Neural cell (in vitro differentiated cells): Measurements from ENCODE around the gene SETD1A. TPM values are rescaled to one million over a fixed set of nuclear protein-coding genes. Genes with fewer than 3 reads are reported as not detected.

Experiments
- H2AFZ ChIP-seq: fragments of 200-600, 300-800 bp; sonication (generic), shearing (Covaris generic); 2 replicates; pipeline ENCODE4 v1.6.0; 2014; ENCODE audit warnings: low read depth, mild to moderate bottlenecking, antibody characterized with exemption, low read length, moderate library complexity
- H3F3A ChIP-seq: fragments of 200-600 bp; shearing (Covaris generic); 2 replicates; pipeline ENCODE4 v1.6.1; 2016; ENCODE audit warnings: mild to moderate bottlenecking, moderate library complexity, mixed read lengths, antibody characterized with exemption, low read length; ENCODE audit not compliant: insufficient read depth, poor library complexity, severe bottlenecking
- H3K27ac ChIP-seq: fragments of 200-600, 300-800 bp; sonication (generic), shearing (Covaris generic); 2 replicates; pipeline ENCODE4 v1.5.1; 2014; ENCODE audit warnings: mild to moderate bottlenecking, low read length, moderate library complexity
- H3K27me3 ChIP-seq: fragments of 300-800, 200-600 bp; sonication (generic), shearing (Covaris generic); 2 replicates; pipeline ENCODE4 v1.6.0; 2014; ENCODE audit warnings: mild to moderate bottlenecking, low read depth, low read length, moderate library complexity; ENCODE audit not compliant: insufficient read depth
- H3K36me3 ChIP-seq: fragments of 300-800, 200-600 bp; sonication (generic), shearing (Covaris generic); 2 replicates; pipeline ENCODE4 v1.5.1; 2014; ENCODE audit warnings: mild to moderate bottlenecking, antibody characterized with exemption, low read length, moderate library complexity; ENCODE audit not compliant: insufficient read depth
- H3K4me2 ChIP-seq: fragments of 300-800, 200-600 bp; sonication (generic), shearing (Covaris generic); 2 replicates; pipeline ENCODE4 v1.6.0; 2014; ENCODE audit warnings: mild to moderate bottlenecking, low read length
- H3K4me3 ChIP-seq: fragments of 300-800, 200-600 bp; sonication (generic), shearing (Covaris generic); 2 replicates; pipeline ENCODE4 v1.5.1; 2014; ENCODE audit warnings: mild to moderate bottlenecking, low read length, moderate library complexity
- H3K79me2 ChIP-seq: fragments of 200-600 bp; shearing (Covaris generic); replicated peaks from 2 replicates; pipeline ENCODE4 v1.6.0; 2014; ENCODE audit warnings: mild to moderate bottlenecking, low read length, moderate library complexity; ENCODE audit not compliant: insufficient read depth
- H3K9ac ChIP-seq: fragments of 300-800, 200-600 bp; sonication (generic), shearing (Covaris generic); 2 replicates; pipeline ENCODE4 v1.6.1; 2016; ENCODE audit warnings: mild to moderate bottlenecking, low read length, mixed read lengths
- H3K9me2 ChIP-seq: fragments of 200-600 bp; shearing (Covaris generic); 2 replicates; pipeline ENCODE4 v1.6.1; 2016; ENCODE audit warnings: mild to moderate bottlenecking, low read length, mixed read lengths; ENCODE audit not compliant: insufficient read depth
- H3K9me3 ChIP-seq: fragments of 200-600, 300-800 bp; sonication (generic), shearing (Covaris generic); 2 replicates; pipeline ENCODE4 v1.6.1; 2016; ENCODE audit warnings: mild to moderate bottlenecking, mixed run types, low read length, moderate library complexity, mixed read lengths
- H4K20me1 ChIP-seq: fragments of 200-600 bp; shearing (Covaris generic); 2 replicates; pipeline ENCODE4 v1.6.1; 2016; ENCODE audit warnings: mild to moderate bottlenecking, mixed run types; ENCODE audit not compliant: insufficient read depth
- EP300 ChIP-seq: fragments of 450-650 bp; conservative IDR thresholded peaks from 2 replicates; pipeline ENCODE4 v1.6.1; 2014; ENCODE audit warnings: antibody characterized with exemption, mild to moderate bottlenecking, moderate library complexity; ENCODE audit not compliant: poor library complexity, severe bottlenecking
- EZH2 ChIP-seq: fragments of 200-600, 300-800 bp; shearing (Covaris generic), sonication (generic); IDR thresholded peaks from 2 replicates; pipeline ENCODE4 v1.6.1; 2014; ENCODE audit warnings: antibody characterized with exemption, low read length, borderline replicate concordance, mild to moderate bottlenecking; ENCODE audit not compliant: insufficient read depth, poor library complexity, severe bottlenecking
- MXI1 ChIP-seq: fragments of 450-650 bp; conservative IDR thresholded peaks from 2 replicates; pipeline ENCODE4 v1.6.1; 2014; ENCODE audit warnings: antibody characterized with exemption, mild to moderate bottlenecking; ENCODE audit not compliant: poor library complexity, severe bottlenecking
- POLR2AphosphoS5 ChIP-seq: IDR thresholded peaks from 2 replicates; pipeline ENCODE4 v1.6.1; 2012
- RAD21 ChIP-seq: fragments of 450-650 bp; conservative IDR thresholded peaks from 2 replicates; pipeline ENCODE4 v1.6.1; 2014; ENCODE audit warnings: antibody characterized with exemption, mild to moderate bottlenecking, moderate library complexity
- SMC3 ChIP-seq: fragments of 450-650 bp; conservative IDR thresholded peaks from 2 replicates; pipeline ENCODE4 v1.6.1; 2014; ENCODE audit warnings: antibody characterized with exemption, mild to moderate bottlenecking, moderate library complexity; ENCODE audit not compliant: poor library complexity
- TAF1 ChIP-seq: IDR thresholded peaks from 2 replicates; pipeline ENCODE4 v1.6.1; 2012; ENCODE audit warnings: low read depth
- polyA plus RNA-seq: library from polyadenylated mRNA; depleted of rRNA; stranded (reverse); fragments of >200 nt; gene quantifications from 2 replicates; pipeline ENCODE4 v1.2.3, GENCODE V29; 2014
- TF ChIP-seq, protein P1 (sequence below): fragments of 450-650 bp; IDR thresholded peaks from 2 replicates; pipeline ENCODE4 v1.5.1; 2014; ENCODE audit warnings: antibody characterized with exemption, mild to moderate bottlenecking, moderate library complexity; ENCODE audit not compliant: poor library complexity, severe bottlenecking
- TF ChIP-seq, protein P2 (sequence below): IDR thresholded peaks from 2 replicates; pipeline ENCODE4 v1.6.1; 2012; ENCODE audit warnings: borderline replicate concordance

The SETD1A gene
- polyA plus RNA-seq, 1 donor from 2014 or later = 1.4 TPM

DNA sequence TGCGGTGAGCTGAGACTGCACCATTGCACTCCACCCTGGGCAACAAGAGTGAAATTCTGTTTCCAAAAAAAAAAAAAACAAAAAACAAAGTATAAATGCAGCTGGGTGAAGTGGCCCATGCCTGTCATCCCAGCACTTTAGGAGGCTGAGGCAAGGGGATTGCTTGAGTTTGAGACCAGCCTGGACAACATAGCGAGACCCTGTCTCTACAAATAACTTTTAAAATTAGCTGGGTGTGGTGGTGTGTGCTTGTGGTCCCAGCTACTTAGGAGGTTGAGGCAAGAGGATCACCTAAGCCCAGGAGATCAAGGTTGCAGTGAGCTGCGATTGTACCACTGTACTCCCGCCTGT, 65.7 kb downstream of the SETD1A start:
- Histone ChIP-seq H3K9me2 (no peaks in the 10 kb centered on the region), H3K4me2 (no peak overlapping the region), H3K9me3 (no peaks in the 10 kb centered on the region), H3K36me3 (no peaks in the 10 kb centered on the region), H3K4me3 (no peak overlapping the region), H3K27ac (no peak overlapping the region), H3F3A (no peaks in the 10 kb centered on the region), H2AFZ (no peak overlapping the region), H4K20me1 (no peaks in the 10 kb centered on the region), H3K27me3 (no peaks in the 10 kb centered on the region), H3K79me2 (no peaks in the 10 kb centered on the region), H3K9ac (no peak overlapping the region)
- TF ChIP-seq EP300 = no peak
- TF ChIP-seq MXI1 = no peak
- TF ChIP-seq POLR2AphosphoS5 = no peak
- TF ChIP-seq, protein P1, sequence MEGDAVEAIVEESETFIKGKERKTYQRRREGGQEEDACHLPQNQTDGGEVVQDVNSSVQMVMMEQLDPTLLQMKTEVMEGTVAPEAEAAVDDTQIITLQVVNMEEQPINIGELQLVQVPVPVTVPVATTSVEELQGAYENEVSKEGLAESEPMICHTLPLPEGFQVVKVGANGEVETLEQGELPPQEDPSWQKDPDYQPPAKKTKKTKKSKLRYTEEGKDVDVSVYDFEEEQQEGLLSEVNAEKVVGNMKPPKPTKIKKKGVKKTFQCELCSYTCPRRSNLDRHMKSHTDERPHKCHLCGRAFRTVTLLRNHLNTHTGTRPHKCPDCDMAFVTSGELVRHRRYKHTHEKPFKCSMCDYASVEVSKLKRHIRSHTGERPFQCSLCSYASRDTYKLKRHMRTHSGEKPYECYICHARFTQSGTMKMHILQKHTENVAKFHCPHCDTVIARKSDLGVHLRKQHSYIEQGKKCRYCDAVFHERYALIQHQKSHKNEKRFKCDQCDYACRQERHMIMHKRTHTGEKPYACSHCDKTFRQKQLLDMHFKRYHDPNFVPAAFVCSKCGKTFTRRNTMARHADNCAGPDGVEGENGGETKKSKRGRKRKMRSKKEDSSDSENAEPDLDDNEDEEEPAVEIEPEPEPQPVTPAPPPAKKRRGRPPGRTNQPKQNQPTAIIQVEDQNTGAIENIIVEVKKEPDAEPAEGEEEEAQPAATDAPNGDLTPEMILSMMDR = no peak
- TF ChIP-seq, protein P2, sequence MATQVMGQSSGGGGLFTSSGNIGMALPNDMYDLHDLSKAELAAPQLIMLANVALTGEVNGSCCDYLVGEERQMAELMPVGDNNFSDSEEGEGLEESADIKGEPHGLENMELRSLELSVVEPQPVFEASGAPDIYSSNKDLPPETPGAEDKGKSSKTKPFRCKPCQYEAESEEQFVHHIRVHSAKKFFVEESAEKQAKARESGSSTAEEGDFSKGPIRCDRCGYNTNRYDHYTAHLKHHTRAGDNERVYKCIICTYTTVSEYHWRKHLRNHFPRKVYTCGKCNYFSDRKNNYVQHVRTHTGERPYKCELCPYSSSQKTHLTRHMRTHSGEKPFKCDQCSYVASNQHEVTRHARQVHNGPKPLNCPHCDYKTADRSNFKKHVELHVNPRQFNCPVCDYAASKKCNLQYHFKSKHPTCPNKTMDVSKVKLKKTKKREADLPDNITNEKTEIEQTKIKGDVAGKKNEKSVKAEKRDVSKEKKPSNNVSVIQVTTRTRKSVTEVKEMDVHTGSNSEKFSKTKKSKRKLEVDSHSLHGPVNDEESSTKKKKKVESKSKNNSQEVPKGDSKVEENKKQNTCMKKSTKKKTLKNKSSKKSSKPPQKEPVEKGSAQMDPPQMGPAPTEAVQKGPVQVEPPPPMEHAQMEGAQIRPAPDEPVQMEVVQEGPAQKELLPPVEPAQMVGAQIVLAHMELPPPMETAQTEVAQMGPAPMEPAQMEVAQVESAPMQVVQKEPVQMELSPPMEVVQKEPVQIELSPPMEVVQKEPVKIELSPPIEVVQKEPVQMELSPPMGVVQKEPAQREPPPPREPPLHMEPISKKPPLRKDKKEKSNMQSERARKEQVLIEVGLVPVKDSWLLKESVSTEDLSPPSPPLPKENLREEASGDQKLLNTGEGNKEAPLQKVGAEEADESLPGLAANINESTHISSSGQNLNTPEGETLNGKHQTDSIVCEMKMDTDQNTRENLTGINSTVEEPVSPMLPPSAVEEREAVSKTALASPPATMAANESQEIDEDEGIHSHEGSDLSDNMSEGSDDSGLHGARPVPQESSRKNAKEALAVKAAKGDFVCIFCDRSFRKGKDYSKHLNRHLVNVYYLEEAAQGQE = no peak
- TF ChIP-seq RAD21 = no peak
- TF ChIP-seq TAF1 = no peak
- no peak for TF ChIP-seq EZH2
- TF ChIP-seq SMC3 = no peak

DNA sequence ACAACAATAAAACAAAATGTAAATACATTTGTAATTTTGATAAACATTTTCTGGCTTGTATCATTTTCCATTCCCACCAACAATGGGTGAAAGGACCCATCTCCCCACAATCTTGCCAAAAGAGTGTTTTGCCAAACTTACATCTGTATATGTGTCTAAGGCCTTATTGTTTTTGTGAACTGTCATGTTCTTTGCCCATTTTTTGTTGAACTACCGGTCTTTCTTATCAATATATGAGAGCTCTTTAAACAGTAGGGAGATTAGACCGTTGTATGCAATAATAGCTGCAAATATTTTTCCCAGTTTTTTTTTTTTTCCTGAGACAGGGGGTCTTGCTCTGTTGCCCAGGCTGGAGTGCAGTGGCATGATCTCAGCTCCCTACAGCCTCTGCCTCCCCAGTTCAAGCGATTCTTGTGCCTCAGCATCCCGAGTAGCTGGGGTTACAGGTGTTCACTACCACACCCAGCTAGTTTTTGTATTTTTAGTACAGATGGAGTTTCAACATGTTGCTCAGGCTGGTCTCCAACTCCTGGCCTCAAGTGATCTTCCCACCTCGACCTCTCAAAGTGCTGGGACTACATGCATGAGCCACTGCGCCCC, 66.2 kb downstream of the SETD1A start:
- Histone ChIP-seq H3F3A (no peaks in the 10 kb centered on the region), H3K4me3 (no peak overlapping the region), H3K9me3 (no peaks in the 10 kb centered on the region), H2AFZ (no peak overlapping the region), H3K9ac (no peak overlapping the region), H3K4me2 (no peak overlapping the region), H4K20me1 (no peaks in the 10 kb centered on the region), H3K27ac (no peak overlapping the region), H3K9me2 (no peaks in the 10 kb centered on the region), H3K36me3 (no peaks in the 10 kb centered on the region), H3K79me2 (no peaks in the 10 kb centered on the region), H3K27me3 (no peaks in the 10 kb centered on the region)
- TF ChIP-seq, protein P2 = no peak
- no peak for TF ChIP-seq TAF1
- TF ChIP-seq, protein P1 = no peak
- no peak for TF ChIP-seq EP300
- TF ChIP-seq MXI1 = no peak
- no peak for TF ChIP-seq SMC3
- TF ChIP-seq EZH2 = no peak
- no peak for TF ChIP-seq POLR2AphosphoS5
- no peak for TF ChIP-seq RAD21
